ENCODE results near the gene EPN2. TPM values are rescaled to one million over a fixed set of nuclear protein-coding genes. Genes with fewer than 3 reads are reported as not detected.

The EPN2 gene
- total and polyA plus RNA-seq, 2 donors = 3.8 to 8.5 TPM

GRCh38 chr17:19261426-19261825, 24.3 kb downstream of the EPN2 start:
- H3K9me3 ChIP-seq (ENCODE audit: control insufficient read depth in 2 of 2, insufficient read depth in 1 of 2, low read length in 1 of 2) = no peaks in the 10 kb centered on the region
- H3K4me1 ChIP-seq (ENCODE audit: control insufficient read depth in 2 of 2, insufficient read depth in 2 of 2, low read length in 2 of 2) = peaks cover 0 to 2% of the 10 kb centered on the region in 2 donors
- no peak for DNase-seq (ENCODE audit: low read depth in 6 of 9, low spot score in 9 of 9)
- no peak overlapping the region for H3K27ac ChIP-seq (ENCODE audit: low read depth in 1 of 2, low read length in 1 of 2)
- H3K27me3 ChIP-seq (ENCODE audit: control insufficient read depth in 2 of 2, insufficient read depth in 1 of 2, low read length in 1 of 2) = peaks cover 0 to 38% of the 10 kb centered on the region in 2 donors
- H3K4me3 ChIP-seq (ENCODE audit: low read length in 2 of 2) = no peak overlapping the region
- WGBS = 96% methylated on average over 2 of the region's 2 CpGs
- no peaks in the 10 kb centered on the region for H3K36me3 ChIP-seq (ENCODE audit: control insufficient read depth in 2 of 2, insufficient read depth in 2 of 2, low read length in 1 of 2)

GRCh38 chr17:19262650-19263631, 25.8 kb downstream of the EPN2 start:
- Histone ChIP-seq H3K4me1 (ENCODE audit: control insufficient read depth in 2 of 2, insufficient read depth in 2 of 2, low read length in 2 of 2) (peaks cover 0 to 2% of the 10 kb centered on the region in 2 donors), H3K27me3 (ENCODE audit: control insufficient read depth in 2 of 2, insufficient read depth in 1 of 2, low read length in 1 of 2) (peaks cover 0 to 38% of the 10 kb centered on the region in 2 donors), H3K4me3 (ENCODE audit: low read length in 2 of 2) (no peak overlapping the region), H3K27ac (ENCODE audit: low read depth in 1 of 2, low read length in 1 of 2) (no peak overlapping the region), H3K9me3 (ENCODE audit: control insufficient read depth in 2 of 2, insufficient read depth in 1 of 2, low read length in 1 of 2) (no peaks in the 10 kb centered on the region), H3K36me3 (ENCODE audit: control insufficient read depth in 2 of 2, insufficient read depth in 2 of 2, low read length in 1 of 2) (no peaks in the 10 kb centered on the region)
- DNase-seq (ENCODE audit: low read depth in 6 of 9, low spot score in 9 of 9) = no peak
- 95% methylated on average over 8 of the region's 8 CpGs for WGBS

- 94% methylated on average over 4 of the region's 4 CpGs for WGBS
- H3K4me1 ChIP-seq (ENCODE audit: control insufficient read depth in 2 of 2, insufficient read depth in 2 of 2, low read length in 2 of 2) = peaks cover 0 to 2% of the 10 kb centered on the region in 2 donors
- DNase-seq (ENCODE audit: low read depth in 6 of 9, low spot score in 9 of 9) = no peak
Observed at GRCh38 chr17:19263641-19264051, 26.5 kb downstream of the EPN2 start.

GRCh38 chr17:19264268-19264667, 27.1 kb downstream of the EPN2 start:
- Histone ChIP-seq H3K27ac (ENCODE audit: low read depth in 1 of 2, low read length in 1 of 2) (no peak overlapping the region), H3K36me3 (ENCODE audit: control insufficient read depth in 2 of 2, insufficient read depth in 2 of 2, low read length in 1 of 2) (no peaks in the 10 kb centered on the region), H3K9me3 (ENCODE audit: control insufficient read depth in 2 of 2, insufficient read depth in 1 of 2, low read length in 1 of 2) (no peaks in the 10 kb centered on the region), H3K4me1 (ENCODE audit: control insufficient read depth in 2 of 2, insufficient read depth in 2 of 2, low read length in 2 of 2) (peaks cover 0 to 2% of the 10 kb centered on the region in 2 donors), H3K27me3 (ENCODE audit: control insufficient read depth in 2 of 2, insufficient read depth in 1 of 2, low read length in 1 of 2) (peaks cover 0 to 35% of the 10 kb centered on the region in 2 donors), H3K4me3 (ENCODE audit: low read length in 2 of 2) (no peak overlapping the region)
- WGBS = 87% methylated on average over 3 of the region's 3 CpGs
- DNase-seq (ENCODE audit: low read depth in 6 of 9, low spot score in 9 of 9) = no peak

More at GRCh38 chr17:19263641-19264051, 26.5 kb downstream of the EPN2 start:
- no peaks in the 10 kb centered on the region for H3K36me3 ChIP-seq (ENCODE audit: control insufficient read depth in 2 of 2, insufficient read depth in 2 of 2, low read length in 1 of 2)
- no peak overlapping the region for H3K27ac ChIP-seq (ENCODE audit: low read depth in 1 of 2, low read length in 1 of 2)
- H3K27me3 ChIP-seq (ENCODE audit: control insufficient read depth in 2 of 2, insufficient read depth in 1 of 2, low read length in 1 of 2) = peaks cover 0 to 36% of the 10 kb centered on the region in 2 donors
- no peak overlapping the region for H3K4me3 ChIP-seq (ENCODE audit: low read length in 2 of 2)
- H3K9me3 ChIP-seq (ENCODE audit: control insufficient read depth in 2 of 2, insufficient read depth in 1 of 2, low read length in 1 of 2) = no peaks in the 10 kb centered on the region

GRCh38 chr17:19264681-19265080, 27.5 kb downstream of the EPN2 start:
- 86% methylated on average over 6 of the region's 6 CpGs for WGBS
- peaks cover 0 to 2% of the 10 kb centered on the region in 2 donors for H3K4me1 ChIP-seq (ENCODE audit: control insufficient read depth in 2 of 2, insufficient read depth in 2 of 2, low read length in 2 of 2)
- DNase-seq (ENCODE audit: low read depth in 6 of 9, low spot score in 9 of 9) = no peak

GRCh38 chr17:19265755-19266154, 28.6 kb downstream of the EPN2 start:
- Histone ChIP-seq H3K4me1 (ENCODE audit: control insufficient read depth in 2 of 2, insufficient read depth in 2 of 2, low read length in 2 of 2) (peaks cover 0 to 2% of the 10 kb centered on the region in 2 donors), H3K27ac (ENCODE audit: low read depth in 1 of 2, low read length in 1 of 2) (no peak overlapping the region), H3K4me3 (ENCODE audit: low read length in 2 of 2) (no peak overlapping the region), H3K27me3 (ENCODE audit: control insufficient read depth in 2 of 2, insufficient read depth in 1 of 2, low read length in 1 of 2) (peaks cover 0 to 33% of the 10 kb centered on the region in 2 donors), H3K9me3 (ENCODE audit: control insufficient read depth in 2 of 2, insufficient read depth in 1 of 2, low read length in 1 of 2) (no peaks in the 10 kb centered on the region), H3K36me3 (ENCODE audit: control insufficient read depth in 2 of 2, insufficient read depth in 2 of 2, low read length in 1 of 2) (no peaks in the 10 kb centered on the region)
- no peak for DNase-seq (ENCODE audit: low read depth in 6 of 9, low spot score in 9 of 9)
- 95% methylated on average over 6 of the region's 6 CpGs for WGBS

More at GRCh38 chr17:19264681-19265080, 27.5 kb downstream of the EPN2 start:
- Histone ChIP-seq H3K36me3 (ENCODE audit: control insufficient read depth in 2 of 2, insufficient read depth in 2 of 2, low read length in 1 of 2) (no peaks in the 10 kb centered on the region), H3K4me3 (ENCODE audit: low read length in 2 of 2) (no peak overlapping the region), H3K27me3 (ENCODE audit: control insufficient read depth in 2 of 2, insufficient read depth in 1 of 2, low read length in 1 of 2) (peaks cover 0 to 36% of the 10 kb centered on the region in 2 donors), H3K27ac (ENCODE audit: low read depth in 1 of 2, low read length in 1 of 2) (no peak overlapping the region), H3K9me3 (ENCODE audit: control insufficient read depth in 2 of 2, insufficient read depth in 1 of 2, low read length in 1 of 2) (no peaks in the 10 kb centered on the region)

- 86% methylated on average over 3 of the region's 3 CpGs for WGBS
Observed at GRCh38 chr17:19268611-19269010, 31.4 kb downstream of the EPN2 start.

GRCh38 chr17:19269106-19269505, 31.9 kb downstream of the EPN2 start:
- Histone ChIP-seq H3K36me3 (ENCODE audit: control insufficient read depth in 2 of 2, insufficient read depth in 2 of 2, low read length in 1 of 2) (no peaks in the 10 kb centered on the region), H3K4me1 (ENCODE audit: control insufficient read depth in 2 of 2, insufficient read depth in 2 of 2, low read length in 2 of 2) (no peaks in the 10 kb centered on the region), H3K27ac (ENCODE audit: low read depth in 1 of 2, low read length in 1 of 2) (no peak overlapping the region), H3K9me3 (ENCODE audit: control insufficient read depth in 2 of 2, insufficient read depth in 1 of 2, low read length in 1 of 2) (no peaks in the 10 kb centered on the region), H3K27me3 (ENCODE audit: control insufficient read depth in 2 of 2, insufficient read depth in 1 of 2, low read length in 1 of 2) (peaks cover 0 to 48% of the 10 kb centered on the region in 2 donors), H3K4me3 (ENCODE audit: low read length in 2 of 2) (no peak overlapping the region)
- WGBS = 7% methylated on average over 1 of the region's 1 CpG
- DNase-seq (ENCODE audit: low read depth in 6 of 9, low spot score in 9 of 9) = no peak

More at GRCh38 chr17:19268611-19269010, 31.4 kb downstream of the EPN2 start:
- no peaks in the 10 kb centered on the region for H3K4me1 ChIP-seq (ENCODE audit: control insufficient read depth in 2 of 2, insufficient read depth in 2 of 2, low read length in 2 of 2)
- no peaks in the 10 kb centered on the region for H3K9me3 ChIP-seq (ENCODE audit: control insufficient read depth in 2 of 2, insufficient read depth in 1 of 2, low read length in 1 of 2)
- no peak overlapping the region for H3K27ac ChIP-seq (ENCODE audit: low read depth in 1 of 2, low read length in 1 of 2)
- H3K4me3 ChIP-seq (ENCODE audit: low read length in 2 of 2) = no peak overlapping the region
- peaks cover 0 to 47% of the 10 kb centered on the region in 2 donors for H3K27me3 ChIP-seq (ENCODE audit: control insufficient read depth in 2 of 2, insufficient read depth in 1 of 2, low read length in 1 of 2)
- no peak for DNase-seq (ENCODE audit: low read depth in 6 of 9, low spot score in 9 of 9)
- H3K36me3 ChIP-seq (ENCODE audit: control insufficient read depth in 2 of 2, insufficient read depth in 2 of 2, low read length in 1 of 2) = no peaks in the 10 kb centered on the region

- H3K36me3 ChIP-seq (ENCODE audit: control insufficient read depth in 2 of 2, insufficient read depth in 2 of 2, low read length in 1 of 2) = no peaks in the 10 kb centered on the region
- no peaks in the 10 kb centered on the region for H3K4me1 ChIP-seq (ENCODE audit: control insufficient read depth in 2 of 2, insufficient read depth in 2 of 2, low read length in 2 of 2)
- H3K9me3 ChIP-seq (ENCODE audit: control insufficient read depth in 2 of 2, insufficient read depth in 1 of 2, low read length in 1 of 2) = no peaks in the 10 kb centered on the region
- no peak overlapping the region for H3K27ac ChIP-seq (ENCODE audit: low read depth in 1 of 2, low read length in 1 of 2)
- no peak overlapping the region for H3K4me3 ChIP-seq (ENCODE audit: low read length in 2 of 2)
- H3K27me3 ChIP-seq (ENCODE audit: control insufficient read depth in 2 of 2, insufficient read depth in 1 of 2, low read length in 1 of 2) = peaks cover 0 to 45% of the 10 kb centered on the region in 2 donors
- 74% methylated on average over 3 of the region's 3 CpGs for WGBS
- DNase-seq (ENCODE audit: low read depth in 6 of 9, low spot score in 9 of 9) = no peak
Observed at GRCh38 chr17:19269641-19270040, 32.5 kb downstream of the EPN2 start.
